Measurements from ENCODE around the gene YES1.

YES1 gene

GRCh38 chr18:706405-706804 is 105.6 kb downstream of the YES1 start:
- H3K4me3 ChIP-seq (ENCODE audit: low read depth, low read length) = no peak overlapping the region
- TF ChIP-seq CTCF (conservative IDR thresholded peaks at IDR 0.05; ENCODE audit: low read depth, low read length) = no peak
- no peak for DNase-seq (ENCODE audit: low read depth)

- peak; percentile 76 for DNase-seq (ENCODE audit: low read depth)
- no peak for TF ChIP-seq CTCF (conservative IDR thresholded peaks at IDR 0.05; ENCODE audit: low read depth, low read length)
- H3K4me3 ChIP-seq (ENCODE audit: low read depth, low read length) = no peak overlapping the region
These were observed 108.7 kb downstream of the YES1 start for GRCh38 chr18:703213-703967.

- H3K4me3 ChIP-seq (ENCODE audit: low read depth, low read length) = no peak overlapping the region
- no peak for TF ChIP-seq CTCF (conservative IDR thresholded peaks at IDR 0.05; ENCODE audit: low read depth, low read length)
- DNase-seq (ENCODE audit: low read depth) = no peak
These were observed 114.2 kb downstream of the YES1 start for GRCh38 chr18:697800-698199.

GRCh38 chr18:697012-697411 is 115.0 kb downstream of the YES1 start:
- TF ChIP-seq CTCF (conservative IDR thresholded peaks at IDR 0.05; ENCODE audit: low read depth, low read length) = no peak
- no peak for DNase-seq (ENCODE audit: low read depth)

GRCh38 chr18:693466-694187 is 118.4 kb downstream of the YES1 start:
- H3K4me3 ChIP-seq (ENCODE audit: low read depth, low read length) = no peak overlapping the region
- DNase-seq (ENCODE audit: low read depth) = no peak
- no peak for TF ChIP-seq CTCF (conservative IDR thresholded peaks at IDR 0.05; ENCODE audit: low read depth, low read length)

More at GRCh38 chr18:697012-697411, 115.0 kb downstream of the YES1 start:
- H3K4me3 ChIP-seq (ENCODE audit: low read depth, low read length) = no peak overlapping the region

GRCh38 chr18:692824-693223 is 119.2 kb downstream of the YES1 start:
- H3K4me3 ChIP-seq (ENCODE audit: low read depth, low read length) = no peak overlapping the region
- DNase-seq (ENCODE audit: low read depth) = peak; percentile 67
- TF ChIP-seq CTCF (conservative IDR thresholded peaks at IDR 0.05; ENCODE audit: low read depth, low read length) = no peak

Data from choroid plexus epithelial cell (primary cell).